Right ventricle myocardium superior (tissue), 1 donor: ENCODE data around the gene SPIN3. TPM values are rescaled to one million over a fixed set of nuclear protein-coding genes. Genes with fewer than 3 reads are reported as not detected.
A peak's percentile ranks its signal among the peaks of the same experiment; 100 is the strongest.
"Not testable (repeated sequence)": the region's sequence is repeated elsewhere in the genome, so short reads cannot be mapped to it uniquely, and the experiment has no call there.

ENCODE experiments used
- ATAC-seq: fragments of 200-7000 bp; cut with Tn5 transposase; one replicate; pipeline ENCODE4 v1.9.1; 2020; ENCODE audit warnings: mild to moderate bottlenecking; ENCODE audit not compliant: poor library complexity
- DNase-seq: peaks from one replicate; pipeline ENCODE4 v3.0.0-alpha.2; 2020
- intact Hi-C: fragments of 100-400 bp; cut with DNase I; formaldehyde crosslinking; loops from one replicate; pipeline ENCODE4 v1.11.2; 2022
- long read RNA-seq: library from polyadenylated mRNA; unstranded; transcript quantifications from one replicate; pipeline ENCODE4 v2.0.0, GENCODE V29; 2021
- total RNA-seq: library from RNA; stranded (reverse); fragmentation: NEBNext Ultra II Directional; extraction: Animal tissue kit (Norgen Biotek cat#: 25700); gene quantifications from one replicate; pipeline ENCODE4 v1.2.1, GENCODE V29; 2021
- donor health status: DM: no; HTN: yes; CAD: no; lungs with severe emphysema.

Gene SPIN3
- total RNA-seq: 3.8 TPM
- long read RNA-seq, full-length matches to known transcripts: 7 of 8 reads
- long read RNA-seq, partial matches to known transcripts: 0 of 8 reads
- long read RNA-seq, other reads (novel, unspliced or antisense): 1 of 8 reads

DNA sequence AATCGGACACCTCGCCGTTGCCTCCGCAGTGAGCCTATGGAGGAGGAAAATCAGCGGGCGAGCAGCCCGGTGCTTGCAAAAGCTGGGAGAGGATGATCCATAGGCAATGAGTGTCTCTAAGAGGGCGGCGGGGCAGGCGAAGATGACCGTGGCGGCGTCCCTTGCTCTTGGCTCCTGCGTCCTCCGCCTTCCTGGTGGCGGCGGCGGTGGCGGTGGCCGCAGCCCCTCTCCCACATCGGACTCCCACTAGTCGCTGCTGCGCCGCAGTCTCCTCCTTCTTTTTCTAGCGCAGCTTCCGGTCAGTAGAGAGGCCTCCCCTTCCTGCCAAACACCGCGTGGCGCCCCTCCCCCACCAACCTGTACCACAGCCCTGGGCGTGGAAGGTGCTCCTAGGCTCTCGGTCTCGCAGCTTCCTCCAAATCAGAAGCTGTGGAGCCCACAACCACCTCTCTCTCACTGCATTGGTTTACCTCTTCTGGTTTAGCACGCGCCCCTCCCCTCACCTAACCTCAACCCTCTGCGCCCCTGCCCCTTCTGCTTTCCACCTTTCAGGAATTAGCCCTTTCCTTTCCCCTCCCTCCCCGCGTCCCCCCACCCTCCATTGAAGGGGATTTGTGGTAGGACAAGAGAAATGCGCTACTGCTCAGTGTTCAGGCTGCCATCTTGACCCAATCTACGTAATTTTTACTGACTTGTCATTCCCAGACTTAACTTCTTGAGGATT lies at the start of gene SPIN3:
TSS of gene SPIN3 (minus strand) at position 271 of the 724 bp plus-strand sequence. CDS start 594 bp downstream, outside the sequence.
- intact Hi-C loops: no loop called here
- peak; percentile 86 for DNase-seq
- ATAC-seq: peak; percentile 100

DNA sequence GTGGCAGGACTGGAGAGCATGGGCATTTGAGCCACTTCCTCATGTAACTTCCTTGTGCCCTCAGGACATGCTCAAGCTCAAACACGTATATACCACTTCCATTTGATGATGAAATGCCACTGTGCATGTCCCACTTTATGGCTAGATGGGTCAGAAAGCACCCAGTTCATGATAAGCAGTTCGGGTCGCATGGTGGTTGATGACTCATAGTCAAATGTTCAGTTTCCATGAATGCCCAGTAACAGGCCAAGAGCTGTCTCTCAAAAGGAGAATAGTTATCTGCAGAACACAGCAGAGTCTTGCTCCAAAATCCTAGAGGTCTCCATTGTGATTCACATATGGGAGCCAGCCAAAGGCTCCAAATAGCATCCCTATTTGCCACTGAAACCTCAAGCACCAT lies 48.9 kb upstream of the SPIN3 start:
- intact Hi-C loops: no loop called here
- no peak for DNase-seq
- ATAC-seq: no peak

DNA sequence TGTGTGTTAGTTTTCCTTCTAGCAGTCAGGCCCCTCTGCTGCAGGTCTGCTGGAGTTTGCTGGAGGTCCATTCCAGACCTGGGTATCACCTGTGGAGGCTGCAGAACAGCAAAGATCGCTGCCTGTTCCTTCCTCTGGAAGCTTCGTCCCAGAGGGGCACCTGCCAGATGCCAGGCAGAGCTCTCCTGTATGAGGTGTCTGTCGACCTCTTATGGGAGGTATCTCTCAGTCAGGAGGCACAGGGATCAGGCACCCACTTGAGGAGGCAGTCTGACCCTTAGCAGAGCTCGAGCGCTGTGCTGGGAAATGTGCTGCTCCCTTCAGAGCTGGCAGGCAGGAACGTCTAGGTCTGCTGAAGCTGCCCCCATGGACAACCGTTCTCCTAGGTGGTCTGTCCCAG lies 41.9 kb upstream of the SPIN3 start:
- intact Hi-C loops, DNase-seq, ATAC-seq: not testable (repeated sequence)

DNA sequence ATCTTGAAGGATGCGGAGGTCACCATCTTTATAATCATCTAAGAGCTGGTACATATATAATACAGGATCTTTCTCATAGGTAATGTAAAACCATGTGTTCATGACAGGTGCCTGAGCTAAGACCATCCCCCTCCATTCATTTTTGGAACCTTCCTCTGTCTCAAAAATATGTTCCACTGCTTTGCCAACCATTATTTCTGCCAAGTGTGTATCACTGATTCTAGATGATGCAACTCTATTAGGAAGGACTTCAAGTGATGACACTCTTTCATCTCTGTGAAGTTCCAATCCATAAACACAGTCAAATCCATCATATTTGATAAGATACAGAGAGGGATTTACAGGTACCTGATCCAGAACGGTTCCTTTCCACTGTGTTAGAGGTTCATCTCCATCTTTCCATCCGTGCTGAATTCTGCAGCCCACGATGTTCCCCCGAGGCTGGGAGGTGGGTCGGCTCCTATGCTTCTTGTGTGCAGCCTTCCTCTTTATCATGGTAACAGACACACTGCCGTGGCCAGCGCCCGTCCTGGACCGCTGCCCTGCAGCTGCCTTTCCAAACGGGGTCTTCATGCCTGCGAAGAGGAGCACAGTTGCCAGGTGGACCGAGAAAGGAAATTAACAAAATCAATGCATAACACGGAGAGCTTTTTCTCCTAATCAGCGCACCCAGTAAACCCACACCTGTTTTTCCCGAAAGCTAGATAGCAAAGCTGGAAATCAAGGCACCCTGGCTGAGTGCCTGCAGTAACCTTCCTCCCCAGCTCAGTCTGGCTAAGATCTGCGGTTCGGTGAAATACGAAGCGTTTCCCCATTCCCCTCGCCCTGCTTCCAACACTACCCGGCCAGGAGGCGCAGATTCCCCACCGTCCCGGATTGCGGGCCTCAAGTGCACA lies 718 bp downstream of the SPIN3 start:
- peak; percentile 50 for ATAC-seq
- intact Hi-C loops: no loop called here
- DNase-seq: peak; percentile 25

DNA sequence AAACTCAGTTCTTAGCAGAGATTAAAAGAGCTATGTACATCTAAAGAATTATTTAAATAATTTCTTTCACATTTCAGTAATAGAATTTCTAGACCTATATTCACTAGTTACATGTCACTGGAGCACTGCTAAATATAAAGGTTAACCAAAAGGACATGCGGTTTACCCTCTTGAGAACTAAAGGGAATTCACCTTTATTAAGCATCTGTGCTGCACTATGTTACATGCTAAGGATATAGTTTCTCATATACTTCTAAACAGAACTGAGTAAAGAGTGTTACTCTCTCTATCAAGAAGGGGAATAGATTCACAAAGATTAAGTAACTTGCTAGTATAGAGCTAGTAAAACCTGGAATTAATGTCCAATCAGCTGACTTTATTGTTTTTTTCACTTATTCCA lies 7.6 kb downstream of the SPIN3 start:
- intact Hi-C loops: no loop called here
- DNase-seq (no peak), ATAC-seq (no peak)

GRCh38 chrX:56986138-56986537 lies 9.2 kb downstream of the SPIN3 start:
- DNase-seq (no peak), ATAC-seq (no peak)
- intact Hi-C loops: no loop called here

DNA sequence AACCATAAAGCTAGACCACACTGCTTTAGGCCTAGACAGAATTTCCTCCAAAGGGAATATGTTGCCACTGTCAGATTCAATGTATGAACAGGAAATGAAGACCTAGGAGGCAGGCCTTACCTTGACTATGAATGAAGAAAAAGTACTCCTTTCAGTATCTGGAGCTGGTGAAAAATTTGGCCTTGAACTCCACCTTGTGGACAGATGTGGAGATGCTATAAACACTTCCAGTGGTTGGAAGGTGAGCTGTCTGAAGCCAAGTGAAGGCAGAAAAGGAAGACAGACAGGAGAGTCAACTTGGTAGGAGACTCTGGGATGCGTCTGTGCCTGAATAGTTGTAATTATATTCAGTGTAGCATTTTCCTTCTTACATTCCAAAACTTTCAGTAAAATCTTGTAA lies 17.2 kb downstream of the SPIN3 start:
- no peak for DNase-seq
- ATAC-seq: peak; percentile 58
- intact Hi-C loops: no loop called here

- intact Hi-C loops: no loop called here
- ATAC-seq (no peak), DNase-seq (no peak)
Measured at GRCh38 chrX:56975611-56976010, 19.7 kb downstream of the SPIN3 start.

GRCh38 chrX:56974408-56974807 lies 20.9 kb downstream of the SPIN3 start:
- DNase-seq: no peak
- no peak for ATAC-seq
- intact Hi-C loops: no loop called here

- no peak for DNase-seq
- intact Hi-C loops: no loop called here
- ATAC-seq: no peak
Measured at GRCh38 chrX:56969559-56969958, 25.8 kb downstream of the SPIN3 start.

GRCh38 chrX:56968980-56969379 lies 26.4 kb downstream of the SPIN3 start:
- DNase-seq (no peak), ATAC-seq (no peak)
- intact Hi-C loops: no loop called here

DNA sequence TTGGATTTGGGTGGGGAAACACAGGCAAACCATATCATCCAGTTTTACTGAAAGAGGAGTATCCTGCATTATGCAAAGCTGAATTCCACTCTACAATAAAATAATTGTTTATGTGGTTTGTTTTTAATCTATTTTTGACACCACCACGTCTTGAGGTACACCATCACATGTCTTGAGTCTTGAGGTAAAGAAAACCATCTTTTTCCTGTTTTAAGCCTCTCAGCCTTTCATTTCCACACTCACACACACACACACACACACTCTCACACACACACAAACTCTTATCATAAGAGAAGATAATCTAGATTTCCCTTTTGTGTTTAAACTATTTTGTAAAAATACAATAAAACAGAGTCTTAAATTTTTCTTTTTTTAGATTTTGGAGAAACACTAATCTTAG lies 32.0 kb downstream of the SPIN3 start:
- DNase-seq (no peak), ATAC-seq (no peak)

DNA sequence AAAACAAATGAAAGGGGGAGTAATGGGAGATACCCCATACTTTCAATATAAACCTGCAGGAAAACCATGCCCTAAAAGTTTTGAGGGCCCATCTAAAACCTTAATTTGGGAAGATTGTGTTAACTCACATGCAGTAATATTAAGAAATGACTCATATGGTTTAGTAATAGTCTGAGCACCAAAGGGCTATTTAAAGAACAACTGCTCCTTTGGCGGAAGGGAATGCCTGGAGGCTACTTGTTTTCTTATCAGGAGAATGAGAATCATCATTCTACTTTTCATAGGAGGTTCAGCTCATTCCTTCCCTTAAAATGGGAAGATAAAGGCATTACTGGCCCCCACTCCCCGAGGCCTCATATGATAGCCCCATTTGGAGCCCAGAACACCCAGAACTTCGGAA lies 47.6 kb downstream of the SPIN3 start:
- intact Hi-C loops: no loop called here
- DNase-seq (no peak), ATAC-seq (no peak)

More for the DNA sequence above, 32.0 kb downstream of the SPIN3 start:
- intact Hi-C loops: no loop called here

DNA sequence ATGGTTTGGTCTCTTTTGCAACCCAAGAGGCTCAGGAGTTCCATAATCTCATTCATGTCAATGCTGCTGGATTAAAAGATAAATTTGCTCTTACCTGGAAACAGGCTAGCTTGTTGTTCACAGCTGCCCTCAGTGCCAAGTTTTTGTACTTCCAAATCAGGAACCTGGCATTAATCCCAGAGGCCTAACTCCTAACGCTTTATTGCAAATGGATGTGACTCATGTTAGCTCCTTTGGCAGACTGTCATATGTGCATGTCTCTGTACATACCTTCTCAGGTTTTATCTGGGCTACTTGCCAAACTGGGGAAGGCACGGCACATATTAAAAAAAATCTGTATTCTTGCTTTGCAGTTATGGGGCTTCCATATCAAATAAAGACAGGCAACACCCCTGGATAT lies 49.1 kb downstream of the SPIN3 start:
- DNase-seq, intact Hi-C loops, ATAC-seq: not testable (repeated sequence)

- ATAC-seq, intact Hi-C loops, DNase-seq: not testable (repeated sequence)
Measured at GRCh38 chrX:56945226-56945625, 50.1 kb downstream of the SPIN3 start.

GRCh38 chrX:56943264-56943663 lies 52.1 kb downstream of the SPIN3 start:
- intact Hi-C loops: no loop called here

More at GRCh38 chrX:56943264-56943663, 52.1 kb downstream of the SPIN3 start:
- no peak for DNase-seq
- no peak for ATAC-seq
